HUES64 (cell line): ENCODE measurements around the gene EBF3.

Source experiments
- H3K27ac ChIP-seq: 2 replicates; pipeline ENCODE4 v1.7.0; 2013; ENCODE audit warnings: low read depth, low read length, inconsistent platforms
- H3K27me3 ChIP-seq: 2 replicates; pipeline ENCODE4 v1.6.1; 2013; ENCODE audit warnings: mild to moderate bottlenecking, low read length; ENCODE audit not compliant: insufficient read depth
- H3K36me3 ChIP-seq: 2 replicates; pipeline ENCODE4 v1.6.1; 2013; ENCODE audit warnings: mild to moderate bottlenecking, low read length; ENCODE audit not compliant: insufficient read depth
- H3K4me1 ChIP-seq: 2 replicates; pipeline ENCODE4 v1.6.1; 2013; ENCODE audit warnings: mild to moderate bottlenecking, low read length, moderate library complexity; ENCODE audit not compliant: insufficient read depth
- H3K4me3 ChIP-seq: 2 replicates; pipeline ENCODE4 v1.5.1; 2013; ENCODE audit warnings: mild to moderate bottlenecking, low read length, moderate library complexity
- H3K9ac ChIP-seq: 2 replicates; pipeline ENCODE4 v1.6.1; 2013; ENCODE audit warnings: mild to moderate bottlenecking, low read depth, low read length
- H3K9me3 ChIP-seq: 2 replicates; pipeline ENCODE4 v1.6.1; 2013; ENCODE audit warnings: low read depth, low read length; ENCODE audit not compliant: insufficient read depth
- WGBS: fragments of 150-250, 120-280 bp; methylation state at CpG from one replicate; pipeline ENCODE4 v1.1.7; 2013; ENCODE audit warnings: missing lambda C conversion rate; 5-methylcytosine and 5-hydroxymethylcytosine counted together

EBF3 gene

DNA sequence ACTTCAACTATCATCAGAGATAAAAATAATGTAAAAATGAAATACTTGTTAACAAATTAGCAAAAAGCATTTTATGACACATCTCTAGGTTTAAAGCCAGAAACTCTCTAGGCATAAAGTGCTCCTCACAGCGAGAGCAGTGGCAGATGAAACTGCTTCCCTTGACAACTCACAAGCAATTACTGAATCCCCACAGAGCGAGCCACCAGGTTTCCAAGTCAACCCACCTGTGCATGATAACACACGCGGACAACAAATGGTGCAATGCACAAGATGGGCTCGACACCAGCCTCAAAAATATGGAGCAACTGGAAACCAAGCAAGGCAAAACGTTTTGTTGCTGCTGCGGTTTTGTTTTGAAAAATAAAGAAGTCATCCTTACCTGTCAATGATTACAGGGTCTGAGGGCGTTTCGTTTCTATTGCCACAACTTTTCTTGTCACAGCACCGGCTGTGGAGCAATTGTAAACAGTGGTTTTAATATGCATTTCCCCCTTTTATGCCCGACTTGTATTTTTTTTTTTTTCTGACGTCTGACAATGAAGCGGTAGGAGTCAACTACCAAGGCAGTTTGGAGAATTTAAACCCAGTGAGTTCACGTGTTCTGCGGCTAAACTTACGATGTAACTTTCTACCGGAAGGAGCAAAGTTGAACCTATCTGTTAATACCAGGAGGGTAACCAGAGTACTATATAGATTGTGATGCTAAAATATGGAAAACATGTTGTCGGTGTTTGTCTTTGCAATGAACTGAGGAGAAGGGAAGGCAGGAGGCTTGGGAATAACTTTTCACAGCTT is 7.0 kb downstream of the EBF3 start:
- Histone ChIP-seq H3K9me3 (no peaks in the 10 kb centered on the region), H3K27ac (no peak overlapping the region; the same call in 1 of the 2 replicates), H3K4me1 (peaks cover 53% of the 10 kb centered on the region), H3K9ac (no peak overlapping the region), H3K4me3 (peak overlapping the region; percentile 18; the same call in 1 of the 2 replicates), H3K27me3 (peaks cover 88% of the 10 kb centered on the region), H3K36me3 (no peaks in the 10 kb centered on the region)
- 2% methylated on average over 18 of the region's 18 CpGs for WGBS

DNA sequence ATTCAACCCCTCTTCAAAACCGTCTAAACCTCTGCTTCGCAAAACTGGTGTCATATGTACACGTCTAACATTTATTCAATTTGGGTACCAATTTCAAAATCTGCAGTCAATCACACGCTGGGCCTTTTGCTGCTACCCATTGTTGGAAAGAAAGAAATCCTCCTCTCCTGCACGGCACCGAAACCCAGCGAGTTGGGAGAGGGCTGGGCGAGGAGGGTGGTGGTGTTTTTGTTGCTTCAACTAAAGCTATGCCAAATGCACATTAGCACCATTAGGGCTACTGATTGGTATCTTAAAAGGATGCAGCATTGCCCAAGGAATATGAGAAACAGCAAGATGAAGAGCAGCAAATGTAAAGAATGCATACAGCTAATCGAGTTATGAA is 7.8 kb downstream of the EBF3 start:
- no peaks in the 10 kb centered on the region for H3K9me3 ChIP-seq
- H3K9ac ChIP-seq, result no peak overlapping the region
- H3K4me1 ChIP-seq, result peaks cover 45% of the 10 kb centered on the region
- 21% methylated on average over 9 of the region's 9 CpGs for WGBS
- peaks cover 84% of the 10 kb centered on the region for H3K27me3 ChIP-seq
- H3K4me3 ChIP-seq, result no peak overlapping the region
- no peaks in the 10 kb centered on the region for H3K36me3 ChIP-seq
- H3K27ac ChIP-seq, result no peak overlapping the region

DNA sequence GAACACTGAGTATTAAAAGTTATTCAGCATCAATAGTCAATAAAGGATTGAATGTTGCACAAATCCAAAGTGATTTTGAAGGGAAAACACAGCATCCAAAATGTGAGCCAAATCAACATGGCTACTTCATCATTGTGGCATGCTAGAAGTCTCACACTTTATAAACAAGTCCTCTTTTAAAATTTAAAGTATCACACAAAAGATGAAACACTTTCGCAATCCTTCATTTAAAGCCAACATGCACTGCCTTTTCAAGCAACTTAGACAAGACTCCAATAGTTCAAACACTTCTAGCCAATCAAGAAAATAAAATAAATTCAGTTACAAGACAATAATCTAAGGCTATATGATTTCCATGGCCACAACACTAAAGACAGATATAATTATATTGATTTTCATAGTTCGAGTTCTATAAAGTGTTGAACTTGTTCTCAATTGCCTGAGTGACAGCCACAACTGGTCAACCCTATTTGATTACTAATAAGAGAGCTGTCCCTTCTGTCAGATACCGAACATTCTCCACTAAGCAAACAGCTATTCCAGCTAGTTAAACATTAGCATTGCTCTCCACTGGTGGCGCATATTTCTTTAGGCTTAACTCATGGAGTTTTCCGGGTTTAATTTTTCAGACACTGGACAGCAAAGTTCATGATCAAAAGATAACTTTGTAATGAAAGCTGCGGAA is 8.3 kb downstream of the EBF3 start:
- WGBS, result 55% methylated on average over 6 of the region's 6 CpGs
- no peak overlapping the region for H3K27ac ChIP-seq

DNA sequence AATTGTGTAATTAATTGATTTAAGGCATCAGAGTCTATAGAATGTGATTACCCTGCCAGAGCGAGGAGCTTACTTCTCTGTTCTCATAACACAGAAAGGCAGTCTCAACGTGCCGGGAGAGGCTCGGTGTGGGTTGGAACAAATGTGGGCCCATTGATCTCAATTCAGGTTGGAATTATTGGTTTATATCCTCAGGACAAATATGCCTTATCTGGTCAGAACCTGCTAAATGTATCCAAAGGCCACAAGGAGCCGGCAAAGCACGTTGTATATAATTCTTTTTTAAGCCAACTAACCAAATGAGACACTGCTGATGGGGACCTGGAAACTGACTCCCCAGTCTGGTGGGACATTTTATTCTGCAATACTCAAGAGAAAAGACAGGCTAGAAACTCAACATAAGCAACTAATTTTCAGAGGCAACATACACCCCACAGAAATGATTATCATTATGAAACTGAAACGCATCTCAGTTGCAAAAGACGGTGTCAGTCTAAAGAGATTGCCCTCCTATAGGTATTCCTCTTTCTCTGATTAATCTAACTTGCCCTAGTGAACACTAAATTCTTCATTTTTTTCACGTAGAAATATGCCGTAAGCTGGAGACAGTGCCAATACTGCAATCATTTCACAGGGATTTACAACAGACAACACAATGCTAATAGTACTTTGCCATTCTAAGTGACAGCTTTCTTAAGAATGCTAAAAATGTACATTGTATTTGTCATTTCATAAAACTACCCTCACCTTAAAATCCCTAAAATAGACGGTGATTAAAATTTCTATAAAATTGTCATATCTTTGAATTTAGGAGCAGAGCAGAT is 9.4 kb downstream of the EBF3 start:
- Histone ChIP-seq H3K9me3 (no peaks in the 10 kb centered on the region), H3K27ac (no peak overlapping the region), H3K9ac (no peak overlapping the region), H3K27me3 (peaks cover 80% of the 10 kb centered on the region), H3K4me3 (no peak overlapping the region), H3K36me3 (no peaks in the 10 kb centered on the region), H3K4me1 (peaks cover 45% of the 10 kb centered on the region)
- WGBS, result 90% methylated on average over 11 of the region's 11 CpGs

More for the DNA sequence above, 8.3 kb downstream of the EBF3 start:
- H3K27me3 ChIP-seq, result peaks cover 84% of the 10 kb centered on the region
- H3K4me3 ChIP-seq, result no peak overlapping the region
- no peaks in the 10 kb centered on the region for H3K9me3 ChIP-seq
- no peaks in the 10 kb centered on the region for H3K36me3 ChIP-seq
- no peak overlapping the region for H3K9ac ChIP-seq
- H3K4me1 ChIP-seq, result peaks cover 43% of the 10 kb centered on the region

DNA sequence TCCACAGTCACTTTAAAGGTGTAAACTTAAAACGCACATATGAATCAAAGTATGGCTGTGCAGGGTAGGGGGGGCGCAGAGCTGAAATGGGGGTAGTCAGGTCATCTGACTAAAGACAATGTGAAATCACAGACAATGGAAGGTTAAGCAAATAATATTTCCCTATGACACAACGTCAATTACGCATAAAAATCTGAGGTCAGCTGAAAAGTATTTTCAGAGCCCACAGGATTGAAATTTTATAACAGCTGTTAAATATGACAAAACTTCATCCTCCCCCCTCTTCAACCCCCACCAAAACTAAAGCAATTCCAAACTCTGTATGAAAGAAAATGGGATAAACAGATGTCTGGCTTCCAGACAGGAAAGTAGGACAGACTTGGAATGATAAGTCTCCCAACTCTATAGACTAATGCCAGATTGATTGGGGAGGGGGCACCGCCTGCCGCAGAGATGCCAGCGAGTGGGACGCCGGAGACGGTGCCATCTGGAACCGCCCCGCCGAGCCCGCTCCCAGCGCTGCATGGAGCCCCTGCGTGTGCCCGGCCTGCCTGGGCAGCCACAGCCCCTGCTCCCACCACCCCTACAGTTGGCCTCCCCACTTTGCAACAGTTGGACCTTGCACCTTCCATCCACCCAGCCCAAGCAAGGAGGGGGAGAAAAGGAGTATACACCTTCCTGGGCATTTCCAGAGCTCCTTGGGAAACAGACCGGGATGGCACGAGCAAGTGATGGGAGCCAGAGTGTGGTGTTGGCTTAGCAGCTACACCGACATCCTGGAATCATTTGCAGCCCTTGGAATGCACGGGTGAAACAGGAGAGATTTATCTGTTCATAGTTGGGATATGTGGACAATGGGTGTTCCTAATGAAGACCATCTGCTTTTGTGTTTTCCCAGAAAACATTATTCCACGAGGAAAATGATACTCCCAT is 10.7 kb downstream of the EBF3 start:
- no peak overlapping the region for H3K9ac ChIP-seq
- H3K4me1 ChIP-seq, result peaks cover 47% of the 10 kb centered on the region
- peaks cover 67% of the 10 kb centered on the region for H3K27me3 ChIP-seq
- H3K27ac ChIP-seq, result no peak overlapping the region
- no peaks in the 10 kb centered on the region for H3K36me3 ChIP-seq
- WGBS, result 95% methylated on average over 21 of the region's 22 CpGs
- H3K9me3 ChIP-seq, result no peaks in the 10 kb centered on the region
- H3K4me3 ChIP-seq, result no peak overlapping the region

DNA sequence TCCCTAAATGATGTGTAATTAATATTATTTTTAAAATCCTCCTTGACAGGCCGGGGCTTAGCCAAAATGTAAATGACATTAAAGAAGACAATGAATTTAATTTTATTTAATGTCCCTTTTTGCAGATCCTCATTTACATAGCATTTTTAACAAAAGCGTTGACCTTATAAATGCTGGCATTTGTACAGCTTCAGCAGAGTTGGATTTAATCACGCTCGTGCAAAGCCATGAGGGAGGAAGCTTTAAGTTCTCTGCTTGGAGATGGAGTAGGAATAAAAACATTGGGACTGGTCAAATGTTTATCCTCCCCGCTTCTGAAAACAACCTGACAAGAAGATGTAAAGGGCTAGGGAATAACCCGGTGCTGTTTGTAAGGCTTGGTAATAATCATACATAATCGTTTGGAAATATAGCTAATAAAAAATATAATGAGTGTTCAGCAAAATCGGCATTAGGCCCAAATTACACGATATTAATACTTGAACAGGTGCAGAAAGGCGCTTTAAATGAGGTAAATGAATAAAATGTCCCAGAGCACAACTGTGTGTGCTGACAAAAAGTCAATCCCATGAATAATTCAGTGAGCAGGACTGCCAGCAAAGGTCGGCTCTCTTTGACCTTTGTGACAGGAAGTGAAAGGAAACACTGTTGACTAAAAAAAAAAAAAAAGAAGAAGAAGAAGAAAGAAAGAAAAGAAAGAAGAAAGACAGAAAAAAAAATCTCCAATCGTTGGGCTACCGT is 11.5 kb downstream of the EBF3 start:
- H3K27ac ChIP-seq, result no peak overlapping the region
- peaks cover 59% of the 10 kb centered on the region for H3K27me3 ChIP-seq
- H3K9me3 ChIP-seq, result no peaks in the 10 kb centered on the region
- H3K9ac ChIP-seq, result no peak overlapping the region
- H3K36me3 ChIP-seq, result no peaks in the 10 kb centered on the region
- H3K4me1 ChIP-seq, result peaks cover 38% of the 10 kb centered on the region
- WGBS, result 87% methylated on average over 12 of the region's 13 CpGs
- no peak overlapping the region for H3K4me3 ChIP-seq

DNA sequence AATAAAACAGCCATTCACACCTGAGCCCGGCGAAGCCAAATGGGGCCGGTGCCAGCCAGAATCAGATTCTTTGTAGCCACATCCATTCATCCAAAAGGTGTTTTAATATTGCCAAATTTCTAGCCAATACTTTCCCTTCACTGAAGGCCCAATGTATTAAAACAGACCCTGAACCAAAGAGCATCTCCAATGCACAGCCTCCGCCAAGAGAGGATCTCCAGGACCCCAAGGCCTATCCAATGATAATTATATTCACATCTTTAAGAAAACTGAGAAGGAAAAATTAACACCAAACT is 12.2 kb downstream of the EBF3 start:
- peaks cover 52% of the 10 kb centered on the region for H3K27me3 ChIP-seq

DNA sequence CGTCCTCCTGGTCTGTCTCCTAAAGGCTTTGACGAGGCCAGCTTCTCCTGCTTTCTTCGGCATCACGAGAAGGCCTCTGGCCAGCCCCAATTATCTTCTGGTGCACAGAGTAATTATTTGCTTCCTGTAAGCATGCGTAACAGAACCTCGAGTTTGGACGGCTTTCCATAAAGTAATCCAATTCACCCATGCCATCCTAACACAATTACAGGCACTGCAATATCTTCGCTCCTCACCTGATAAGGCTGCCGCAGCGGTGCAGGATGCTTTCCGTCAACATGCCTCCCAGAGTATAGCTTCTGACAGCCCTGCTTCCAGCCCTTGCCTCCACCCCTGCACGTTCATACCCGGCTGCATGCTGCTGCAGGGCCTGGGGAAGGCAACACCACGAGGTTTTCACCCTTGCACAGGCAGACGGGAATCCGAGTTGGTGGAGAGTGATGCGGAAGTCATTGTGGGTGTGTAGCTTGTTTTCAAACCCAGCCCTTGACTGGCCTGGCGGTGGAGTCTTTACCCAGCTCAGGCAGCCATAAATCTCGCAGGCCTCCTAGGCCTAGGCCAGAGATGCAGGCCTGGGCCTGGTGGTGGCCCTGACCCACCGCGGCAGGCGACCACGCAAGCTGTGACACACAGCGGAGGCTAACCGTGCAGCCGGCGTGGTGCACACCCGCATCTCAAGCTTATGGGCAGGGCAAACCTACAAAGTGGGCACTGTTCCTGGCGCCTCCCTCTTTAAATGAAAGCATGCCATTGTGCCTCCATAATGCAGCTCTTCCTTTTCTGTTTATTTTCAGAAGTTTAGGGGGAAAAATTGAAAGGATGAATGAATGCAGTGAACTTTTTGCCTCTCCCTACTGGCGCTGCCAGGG is 12.7 kb downstream of the EBF3 start:
- Histone ChIP-seq H3K4me1 (peaks cover 26% of the 10 kb centered on the region), H3K4me3 (no peak overlapping the region), H3K9me3 (no peaks in the 10 kb centered on the region), H3K27ac (no peak overlapping the region), H3K27me3 (peaks cover 46% of the 10 kb centered on the region), H3K9ac (no peak overlapping the region), H3K36me3 (no peaks in the 10 kb centered on the region)
- WGBS, result 92% methylated on average over 30 of the region's 30 CpGs

More for the DNA sequence above, 12.2 kb downstream of the EBF3 start:
- 95% methylated on average over 4 of the region's 4 CpGs for whole genome bisulfite sequencing
- H3K4me1 ChIP-seq, result peaks cover 32% of the 10 kb centered on the region
- H3K9ac ChIP-seq, result no peak overlapping the region
- no peaks in the 10 kb centered on the region for H3K36me3 ChIP-seq
- H3K9me3 ChIP-seq, result no peaks in the 10 kb centered on the region
- no peak overlapping the region for H3K4me3 ChIP-seq
- no peak overlapping the region for H3K27ac ChIP-seq

DNA sequence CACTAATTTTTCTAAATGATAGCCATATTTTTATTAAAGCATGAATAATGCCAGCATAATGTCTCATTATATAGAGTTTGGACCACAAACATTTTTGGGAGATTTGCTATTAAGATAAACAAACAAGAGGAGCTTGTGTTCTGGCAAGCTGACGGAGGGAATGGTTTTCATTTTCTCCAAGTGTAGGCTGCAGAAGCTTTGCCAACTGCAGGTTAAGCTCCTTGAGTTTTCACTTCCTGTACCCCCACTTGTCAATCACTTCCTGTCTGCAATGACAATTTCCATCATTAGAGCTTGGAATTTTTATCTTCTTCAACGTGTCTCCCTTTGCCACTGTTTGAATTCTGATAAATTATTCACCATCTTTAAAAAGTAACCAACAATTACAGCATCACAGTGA is 13.4 kb downstream of the EBF3 start:
- no peaks in the 10 kb centered on the region for H3K9me3 ChIP-seq
- no peak overlapping the region for H3K9ac ChIP-seq
- no peak overlapping the region for H3K4me3 ChIP-seq
- H3K27me3 ChIP-seq, result peaks cover 40% of the 10 kb centered on the region
- 72% methylated on average over 2 of the region's 2 CpGs for WGBS
- H3K27ac ChIP-seq, result no peak overlapping the region
- no peaks in the 10 kb centered on the region for H3K36me3 ChIP-seq
- H3K4me1 ChIP-seq, result peaks cover 20% of the 10 kb centered on the region
